Subcutaneous abdominal adipose tissue (tissue), 5 donors: Measurements from ENCODE around the gene PRSS8.

Experiments
- H3K27ac ChIP-seq: one replicate; pipeline ENCODE4 v1.7.0; 2013; ENCODE audit warnings: low read depth, mild to moderate bottlenecking, inconsistent platforms, low read length, moderate library complexity
- H3K27me3 ChIP-seq, 5 donors: one replicate each; pipeline ENCODE4 v1.7.0; 2013; ENCODE audit warnings: low read length in 5 of 5, inconsistent platforms in 1 of 5; ENCODE audit not compliant: control insufficient read depth in 5 of 5, insufficient read depth in 4 of 5
- H3K36me3 ChIP-seq, 5 donors: one replicate each; pipeline ENCODE4 v1.7.0; 2013; ENCODE audit warnings: low read length in 5 of 5; ENCODE audit not compliant: control insufficient read depth in 5 of 5, insufficient read depth in 5 of 5
- H3K4me1 ChIP-seq, 5 donors: one replicate each; pipeline ENCODE4 v1.7.0; 2013; ENCODE audit warnings: low read length in 5 of 5, mild to moderate bottlenecking in 3 of 5, moderate library complexity in 1 of 5; ENCODE audit not compliant: control insufficient read depth in 5 of 5, insufficient read depth in 5 of 5
- H3K4me3 ChIP-seq, 5 donors: one replicate each; pipeline ENCODE4 v1.7.0; 2013; ENCODE audit warnings: low read length in 5 of 5, low read depth in 1 of 5
- H3K9ac ChIP-seq, 5 donors: one replicate each; pipeline ENCODE4 v1.7.0; 2013; ENCODE audit warnings: low read length in 5 of 5, mild to moderate bottlenecking in 4 of 5, moderate library complexity in 3 of 5
- H3K9me3 ChIP-seq, 5 donors: one replicate each; pipeline ENCODE4 v1.7.0; 2013; ENCODE audit warnings: low read length in 5 of 5; ENCODE audit not compliant: control insufficient read depth in 5 of 5
- donor health status: healthy.
- donor health status: healthy.
- donor health status: healthy.
- donor health status: healthy.
- donor health status: healthy.

The PRSS8 gene

GRCh38 chr16:31135535-31136286 lies at the start of gene PRSS8:
PRSS8 (minus strand) TSS chr16:31135727; CDS start chr16:31135498, 229 bp downstream.
- Histone ChIP-seq H3K9ac (peak within 1 kb of the TSS in 1 of 5 donors; percentile 4), H3K4me3 (no peak within 1 kb of the TSS), H3K36me3 (peaks cover 0 to 27% (median 21%) of the 10 kb centered on the region in 5 donors), H3K4me1 (peaks cover 0 to 23% (median 15%) of the 10 kb centered on the region in 5 donors), H3K27me3 (peaks cover 0 to 12% (median 9%) of the 10 kb centered on the region in 5 donors), H3K27ac (no peak within 1 kb of the TSS), H3K9me3 (no peaks in the 10 kb centered on the region)

DNA sequence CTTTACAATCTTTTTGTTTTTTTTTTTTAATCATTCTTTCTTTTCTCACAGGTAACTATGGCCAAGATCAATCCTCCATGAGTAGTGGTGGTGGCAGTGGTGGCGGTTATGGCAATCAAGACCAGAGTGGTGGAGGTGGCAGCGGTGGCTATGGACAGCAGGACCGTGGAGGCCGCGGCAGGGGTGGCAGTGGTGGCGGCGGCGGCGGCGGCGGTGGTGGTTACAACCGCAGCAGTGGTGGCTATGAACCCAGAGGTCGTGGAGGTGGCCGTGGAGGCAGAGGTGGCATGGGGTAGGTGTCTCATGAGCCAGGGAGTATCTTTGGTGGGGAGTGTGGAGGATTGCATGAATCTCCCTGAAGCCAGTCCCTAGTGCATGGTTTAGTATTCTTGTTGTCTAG lies 49.4 kb upstream of the PRSS8 start:
- Histone ChIP-seq H3K4me1 (peaks cover 6 to 49% (median 35%) of the 10 kb centered on the region in 5 donors), H3K9me3 (no peaks in the 10 kb centered on the region), H3K36me3 (peaks cover 38 to 77% (median 75%) of the 10 kb centered on the region in 5 donors), H3K4me3 (no peak overlapping the region), H3K27me3 (no peaks in the 10 kb centered on the region), H3K27ac (no peak overlapping the region), H3K9ac (no peak overlapping the region)

DNA sequence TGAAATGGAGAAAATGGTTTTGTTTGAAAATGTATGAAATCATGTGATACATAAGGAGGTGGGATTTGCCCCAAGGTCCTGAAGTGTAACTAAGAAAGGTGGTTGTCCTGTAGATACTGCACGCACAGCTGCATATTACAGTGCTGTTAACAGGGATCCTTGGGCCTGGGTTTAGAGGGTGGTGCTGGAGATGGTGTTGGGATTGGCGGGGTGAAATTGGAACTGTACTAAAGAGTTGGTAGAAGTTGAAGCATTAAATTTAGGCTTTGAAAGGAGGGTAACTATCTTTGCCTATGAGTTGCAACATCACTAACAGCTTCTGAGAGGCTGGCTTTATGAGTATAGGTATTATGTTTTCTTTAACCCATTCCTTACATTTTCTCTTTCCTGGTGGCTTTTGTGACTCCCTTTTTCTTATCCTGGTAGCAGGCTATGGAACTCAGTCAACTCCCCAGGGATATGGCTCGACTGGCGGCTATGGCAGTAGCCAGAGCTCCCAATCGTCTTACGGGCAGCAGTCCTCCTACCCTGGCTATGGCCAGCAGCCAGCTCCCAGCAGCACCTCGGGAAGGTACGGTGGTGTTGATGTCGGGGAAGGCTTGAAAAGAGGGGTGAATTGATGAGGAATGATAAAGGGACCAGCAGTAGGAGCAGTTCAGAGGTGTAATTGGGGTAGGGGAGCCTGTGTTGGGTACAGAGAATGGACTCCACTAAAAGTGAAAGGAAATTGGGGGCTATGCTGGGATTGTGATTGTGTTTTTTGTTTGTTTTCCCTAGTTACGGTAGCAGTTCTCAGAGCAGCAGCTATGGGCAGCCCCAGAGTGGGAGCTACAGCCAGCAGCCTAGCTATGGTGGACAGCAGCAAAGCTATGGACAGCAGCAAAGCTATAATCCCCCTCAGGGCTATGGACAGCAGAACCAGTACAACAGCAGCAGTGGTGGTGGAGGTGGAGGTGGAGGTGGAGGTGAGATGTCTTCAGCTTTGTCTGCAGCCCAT lies 48.2 kb upstream of the PRSS8 start:
- Histone ChIP-seq H3K9ac (peak overlapping the region in 1 of 5 donors; percentile 4), H3K4me3 (no peak overlapping the region), H3K27ac (no peak overlapping the region), H3K36me3 (peaks cover 27 to 66% (median 64%) of the 10 kb centered on the region in 5 donors), H3K4me1 (peaks cover 6 to 57% (median 42%) of the 10 kb centered on the region in 5 donors), H3K27me3 (no peaks in the 10 kb centered on the region), H3K9me3 (no peaks in the 10 kb centered on the region)

- no peaks in the 10 kb centered on the region for H3K27me3 ChIP-seq
- H3K36me3 ChIP-seq, result peaks cover 20 to 52% (median 50%) of the 10 kb centered on the region in 5 donors
- peak overlapping the region; percentile 30 for H3K27ac ChIP-seq
- H3K9ac ChIP-seq, result peak overlapping the region in 3 of 5 donors; percentile 16 to 59 (median 20)
- peak overlapping the region; percentile 50 to 98 (median 93) for H3K4me3 ChIP-seq
- no peaks in the 10 kb centered on the region for H3K9me3 ChIP-seq
- H3K4me1 ChIP-seq, result peaks cover 6 to 59% (median 44%) of the 10 kb centered on the region in 5 donors
These were observed 46.9 kb upstream of the PRSS8 start for GRCh38 chr16:31182391-31182790.

DNA sequence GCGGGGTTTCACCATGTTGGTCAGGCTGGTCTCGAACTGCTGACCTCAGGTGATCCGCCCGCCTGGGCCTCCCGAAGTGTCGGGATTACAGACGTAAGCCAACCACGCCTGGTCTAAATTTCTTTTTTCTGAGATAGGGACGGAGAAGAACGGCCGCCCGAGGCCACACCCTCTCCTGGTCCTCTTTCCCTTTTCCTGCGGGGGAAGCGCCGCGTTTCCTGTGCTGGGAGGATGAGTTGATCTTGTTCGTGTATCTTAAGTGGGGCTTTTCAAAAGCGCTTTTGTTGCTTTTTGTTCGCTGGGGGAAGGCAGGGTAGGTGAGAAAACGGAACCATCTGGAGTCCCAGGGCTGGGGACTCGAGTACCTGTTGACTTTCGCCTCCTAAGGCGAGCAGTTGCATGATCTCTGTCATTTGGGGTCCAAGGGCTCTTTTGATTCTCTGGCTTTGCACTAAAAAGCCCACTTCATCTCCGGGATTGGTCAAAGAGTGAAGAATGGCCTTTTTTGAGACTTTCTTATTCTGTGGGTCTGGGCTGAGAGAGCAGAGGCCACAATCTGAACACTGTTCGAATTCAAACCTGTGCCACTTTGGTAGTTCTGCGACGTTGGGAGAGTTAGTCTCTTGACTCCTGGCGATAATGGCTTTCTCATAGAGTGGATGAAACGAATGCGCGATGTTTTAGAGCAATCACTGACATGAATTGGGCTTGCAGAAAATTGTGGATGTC lies 45.7 kb upstream of the PRSS8 start:
- peak overlapping the region; percentile 87 to 98 (median 93) for H3K4me3 ChIP-seq
- H3K9me3 ChIP-seq, result no peaks in the 10 kb centered on the region
- peak overlapping the region; percentile 1 to 94 (median 74) for H3K9ac ChIP-seq
- peak overlapping the region; percentile 94 for H3K27ac ChIP-seq
- no peaks in the 10 kb centered on the region for H3K27me3 ChIP-seq
- H3K36me3 ChIP-seq, result peaks cover 12 to 41% (median 39%) of the 10 kb centered on the region in 5 donors
- H3K4me1 ChIP-seq, result peaks cover 6 to 52% (median 44%) of the 10 kb centered on the region in 5 donors

GRCh38 chr16:31179747-31180459 lies 44.4 kb upstream of the PRSS8 start, which contains the start of gene FUS:
FUS (plus strand) TSS chr16:31180139; CDS start chr16:31180215, 76 bp downstream.
- no peaks in the 10 kb centered on the region for H3K27me3 ChIP-seq
- peaks cover 6 to 45% (median 40%) of the 10 kb centered on the region in 5 donors for H3K4me1 ChIP-seq

DNA sequence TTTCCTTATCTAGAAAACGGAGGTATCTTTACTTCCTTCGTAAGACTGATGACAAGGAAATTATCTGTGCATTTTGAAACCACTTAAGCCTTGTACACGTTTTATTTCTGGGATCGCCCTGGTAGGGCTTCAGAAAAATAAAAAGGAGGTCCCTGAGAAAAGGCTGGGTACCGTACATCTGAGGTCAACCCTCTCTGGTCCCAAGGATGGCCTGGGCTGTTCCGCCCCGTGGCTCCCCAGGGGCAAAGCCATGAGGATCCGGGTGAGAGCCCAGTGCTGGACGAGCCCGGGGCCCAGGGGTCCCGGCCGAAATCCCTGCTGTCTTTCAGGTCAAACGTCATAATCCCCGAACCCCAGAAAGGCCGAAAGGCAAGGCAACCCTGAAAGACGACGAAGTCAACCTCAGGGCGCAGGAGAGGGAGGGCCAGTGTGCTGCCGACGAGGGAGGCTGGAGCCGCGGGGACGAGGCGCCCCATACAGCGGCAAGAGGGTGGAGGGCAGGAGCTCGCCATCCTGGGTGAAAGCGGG lies 43.8 kb upstream of the PRSS8 start:
- Histone ChIP-seq H3K9ac (peak overlapping the region in 4 of 5 donors; percentile 74 to 96 (median 88)), H3K27ac (peak overlapping the region; percentile 94), H3K4me1 (peaks cover 6 to 45% (median 40%) of the 10 kb centered on the region in 5 donors), H3K27me3 (no peaks in the 10 kb centered on the region), H3K36me3 (peaks cover 0 to 21% (median 20%) of the 10 kb centered on the region in 5 donors), H3K4me3 (peak overlapping the region; percentile 65 to 98 (median 93)), H3K9me3 (no peaks in the 10 kb centered on the region)

More at GRCh38 chr16:31179747-31180459, 44.4 kb upstream of the PRSS8 start, which contains the start of gene FUS:
- H3K36me3 ChIP-seq, result peaks cover 0 to 27% (median 26%) of the 10 kb centered on the region in 5 donors
- H3K9ac ChIP-seq, result peak within 1 kb of the TSS; percentile 48 to 96 (median 81)
- peak within 1 kb of the TSS; percentile 87 to 98 (median 93) for H3K4me3 ChIP-seq
- peak within 1 kb of the TSS; percentile 94 for H3K27ac ChIP-seq
- no peaks in the 10 kb centered on the region for H3K9me3 ChIP-seq

DNA sequence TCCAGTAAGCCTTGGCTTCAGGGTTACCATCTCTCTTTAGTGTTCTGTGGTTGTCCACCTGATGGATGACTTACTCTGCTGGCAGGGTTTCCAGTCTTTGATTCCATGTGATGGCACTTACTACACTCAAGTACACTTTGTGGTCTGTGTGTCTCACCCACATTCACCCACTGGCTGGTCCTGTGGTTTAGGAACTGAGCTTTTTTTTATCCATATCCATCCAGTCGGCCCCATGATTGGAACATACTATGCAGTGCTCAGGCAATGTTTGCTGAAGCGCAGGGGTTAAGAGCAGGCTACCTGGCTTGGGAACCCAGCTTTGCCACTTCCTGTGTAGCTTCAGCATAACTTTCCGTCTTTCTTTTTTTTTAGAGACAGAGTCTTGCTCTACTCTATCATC lies 41.6 kb upstream of the PRSS8 start:
- Histone ChIP-seq H3K4me3 (no peak overlapping the region), H3K27me3 (no peaks in the 10 kb centered on the region), H3K9ac (no peak overlapping the region), H3K36me3 (no peaks in the 10 kb centered on the region), H3K9me3 (no peaks in the 10 kb centered on the region), H3K27ac (no peak overlapping the region), H3K4me1 (peaks cover 3 to 25% (median 21%) of the 10 kb centered on the region in 5 donors)
